Neuronal stem cell (in vitro differentiated cells): ENCODE measurements around the gene HDAC7.
A peak's percentile ranks its signal among the peaks of the same experiment; 100 is the strongest.

ENCODE experiments used
- DNase-seq: peaks from one replicate; pipeline ENCODE4 v3.0.0-alpha.2; 2013; ENCODE audit warnings: low spot score
- H2AFZ ChIP-seq: one replicate; pipeline ENCODE4 v1.6.1; 2013; ENCODE audit warnings: mild to moderate bottlenecking, low read length, inconsistent platforms
- H2AK5ac ChIP-seq: 2 replicates; pipeline ENCODE4 v1.6.1; 2013; ENCODE audit warnings: low read depth, mild to moderate bottlenecking, inconsistent platforms, low read length, moderate library complexity, mixed read lengths
- H2BK120ac ChIP-seq: 2 replicates; pipeline ENCODE4 v1.6.1; 2013; ENCODE audit warnings: low read depth, mild to moderate bottlenecking, inconsistent platforms, low read length, moderate library complexity, mixed read lengths
- H2BK12ac ChIP-seq: one replicate; pipeline ENCODE4 v1.6.1; 2013; ENCODE audit warnings: low read length, inconsistent platforms
- H2BK15ac ChIP-seq: 2 replicates; pipeline ENCODE4 v1.6.1; 2013; ENCODE audit warnings: mild to moderate bottlenecking, low read length, inconsistent platforms, mixed read lengths
- H2BK5ac ChIP-seq: one replicate; pipeline ENCODE4 v1.6.1; 2013; ENCODE audit warnings: inconsistent platforms, mild to moderate bottlenecking, low read length, moderate library complexity
- H3K14ac ChIP-seq: one replicate; pipeline ENCODE4 v1.6.1; 2013; ENCODE audit warnings: low read length, inconsistent platforms
- H3K18ac ChIP-seq: 2 replicates; pipeline ENCODE4 v1.6.1; 2013; ENCODE audit warnings: low read length, inconsistent platforms
- H3K23ac ChIP-seq: 2 replicates; pipeline ENCODE4 v1.6.1; 2013; ENCODE audit warnings: low read depth, mild to moderate bottlenecking, mixed read lengths, low read length, inconsistent platforms; ENCODE audit not compliant: poor library complexity
- H3K27ac ChIP-seq: replicated peaks from 3 replicates; pipeline ENCODE4 v1.5.1; 2013; ENCODE audit warnings: low read length, inconsistent platforms
- H3K27me3 ChIP-seq, 3 experiments: 2 replicates each; pipeline ENCODE4 v1.6.1; 2013; ENCODE audit warnings: low read length in 3 of 3, mild to moderate bottlenecking in 2 of 3, inconsistent platforms in 1 of 3, low read depth in 1 of 3, mixed read lengths in 1 of 3, moderate library complexity in 1 of 3; ENCODE audit not compliant: control insufficient read depth in 3 of 3, insufficient read depth in 3 of 3
- H3K36me3 ChIP-seq, 2 donors: replicated peaks in 1 of 2; 2 replicates each; pipeline ENCODE4 v1.6.1; 2013; ENCODE audit warnings: low read length in 2 of 2; ENCODE audit not compliant: control insufficient read depth in 2 of 2, insufficient read depth in 2 of 2
- H3K4ac ChIP-seq: 2 replicates; pipeline ENCODE4 v1.6.1; 2013; ENCODE audit warnings: inconsistent platforms, mild to moderate bottlenecking, low read length, moderate library complexity
- H3K4me1 ChIP-seq, 2 donors: 1 replicate in 1 of 2; 2 replicates in 1 of 2; pipeline ENCODE4 v1.6.1; 2013; ENCODE audit warnings: low read length in 2 of 2, low read depth in 1 of 2; ENCODE audit not compliant: control insufficient read depth in 2 of 2, insufficient read depth in 1 of 2
- H3K4me2 ChIP-seq: one replicate; pipeline ENCODE4 v1.6.1; 2013; ENCODE audit warnings: mild to moderate bottlenecking, low read length, inconsistent platforms; ENCODE audit not compliant: insufficient read depth, poor library complexity, severe bottlenecking
- H3K4me3 ChIP-seq, 2 donors: 2 replicates each; pipeline ENCODE4 v1.5.1; 2013; ENCODE audit warnings: low read length in 2 of 2, mild to moderate bottlenecking in 2 of 2, inconsistent platforms in 1 of 2, moderate library complexity in 1 of 2
- H3K79me1 ChIP-seq: one replicate; pipeline ENCODE4 v1.6.1; 2013; ENCODE audit warnings: low read depth, mild to moderate bottlenecking, inconsistent platforms, low read length, moderate library complexity
- H3K9ac ChIP-seq: one replicate; pipeline ENCODE4 v1.6.1; 2013; ENCODE audit warnings: mild to moderate bottlenecking, low read depth, low read length, inconsistent platforms; ENCODE audit not compliant: poor library complexity
- H3K9me3 ChIP-seq, 2 donors: replicated peaks in 1 of 2; 2 replicates each; pipeline versions ENCODE3 to v1.6.1; 2013; ENCODE audit warnings: low read length in 2 of 2, mild to moderate bottlenecking in 2 of 2, inconsistent platforms in 1 of 2, low read depth in 1 of 2, mixed read lengths in 1 of 2, moderate library complexity in 1 of 2; ENCODE audit not compliant: control insufficient read depth in 2 of 2, insufficient read depth in 1 of 2
- H4K8ac ChIP-seq: one replicate; pipeline ENCODE4 v1.6.1; 2013; ENCODE audit warnings: low read depth, mild to moderate bottlenecking, inconsistent platforms, low read length, moderate library complexity
- H4K91ac ChIP-seq: one replicate; pipeline ENCODE4 v1.6.1; 2013; ENCODE audit warnings: low read length, low read depth, mild to moderate bottlenecking, inconsistent platforms; ENCODE audit not compliant: poor library complexity
- WGBS, 2 donors: extraction: QIAGEN DNeasy Blood & Tissue Kit; methylation state at CpG; one replicate each; pipeline ENCODE4 v1.1.7; 2013; ENCODE audit warnings: missing lambda C conversion rate in 2 of 2, mixed read lengths in 1 of 2; ENCODE audit not compliant: insufficient read length in 2 of 2, insufficient replicate concordance in 1 of 2; ENCODE audit errors: extremely low coverage in 2 of 2; 5-methylcytosine and 5-hydroxymethylcytosine counted together

Gene HDAC7

GRCh38 chr12:47775100-47775911 lies 44.4 kb downstream of the HDAC7 start:
- Histone ChIP-seq H3K4me2 (no peak overlapping the region), H2BK15ac (no peak overlapping the region), H4K8ac (no peak overlapping the region), H2BK5ac (no peak overlapping the region), H2AK5ac (no peak overlapping the region), H3K27me3 (peaks cover 0 to 5% (median 0%) of the 10 kb centered on the region in 3 experiments), H3K9me3 (no peaks in the 10 kb centered on the region), H3K18ac (no peak overlapping the region), H3K14ac (no peak overlapping the region), H3K4ac (no peak overlapping the region), H2BK12ac (no peak overlapping the region), H3K4me3 (no peak overlapping the region), H3K79me1 (no peaks in the 10 kb centered on the region), H3K9ac (no peak overlapping the region), H4K91ac (no peak overlapping the region), H3K27ac (no peak overlapping the region), H2BK120ac (no peak overlapping the region), H3K4me1 (peaks cover 3 to 12% of the 10 kb centered on the region in 2 donors), H2AFZ (no peak overlapping the region), H3K36me3 (peaks cover 0 to 1% of the 10 kb centered on the region in 2 donors), H3K23ac (no peak overlapping the region)
- no peak for DNase-seq
- WGBS, 2 donors, result no CpG with 5 or more reads among the region's 10 CpGs

GRCh38 chr12:47774663-47775062 lies 45.0 kb downstream of the HDAC7 start:
- H3K9me3 ChIP-seq, result no peaks in the 10 kb centered on the region
- H3K18ac ChIP-seq, result no peak overlapping the region
- DNase-seq, result no peak
- peaks cover 0 to 5% (median 0%) of the 10 kb centered on the region in 3 experiments for H3K27me3 ChIP-seq
- H3K9ac ChIP-seq, result no peak overlapping the region
- H3K4ac ChIP-seq, result no peak overlapping the region
- H4K8ac ChIP-seq, result no peak overlapping the region
- no peak overlapping the region for H2BK12ac ChIP-seq
- no peak overlapping the region for H3K4me3 ChIP-seq
- no peak overlapping the region for H2AFZ ChIP-seq
- no peak overlapping the region for H2BK5ac ChIP-seq
- no peak overlapping the region for H2BK15ac ChIP-seq
- WGBS, 2 donors, result no CpG with 5 or more reads among the region's 7 CpGs
- no peak overlapping the region for H3K23ac ChIP-seq
- no peaks in the 10 kb centered on the region for H3K79me1 ChIP-seq
- no peak overlapping the region for H3K4me2 ChIP-seq
- H3K36me3 ChIP-seq, result no peaks in the 10 kb centered on the region
- H3K4me1 ChIP-seq, result peaks cover 7 to 11% of the 10 kb centered on the region in 2 donors
- H3K27ac ChIP-seq, result no peak overlapping the region
- no peak overlapping the region for H3K14ac ChIP-seq
- no peak overlapping the region for H2BK120ac ChIP-seq
- no peak overlapping the region for H4K91ac ChIP-seq
- H2AK5ac ChIP-seq, result no peak overlapping the region

- Histone ChIP-seq H3K79me1 (no peaks in the 10 kb centered on the region), H3K4me3 (peak overlapping the region; percentile 69 to 95), H3K9ac (peak overlapping the region; percentile 90), H3K4me2 (peak overlapping the region; percentile 89), H3K4ac (peak overlapping the region; percentile 72), H4K91ac (no peak overlapping the region), H3K4me1 (peaks cover 9% of the 10 kb centered on the region in 2 donors), H4K8ac (no peak overlapping the region), H3K9me3 (no peaks in the 10 kb centered on the region), H2BK120ac (no peak overlapping the region), H3K14ac (no peak overlapping the region), H3K18ac (peak overlapping the region; percentile 85), H3K27ac (no peak overlapping the region), H3K27me3 (peaks cover 0 to 5% (median 0%) of the 10 kb centered on the region in 3 experiments), H2BK5ac (no peak overlapping the region), H3K23ac (peak overlapping the region; percentile 56), H2BK15ac (no peak overlapping the region), H2BK12ac (peak overlapping the region; percentile 9), H2AK5ac (peak overlapping the region; percentile 57), H3K36me3 (no peaks in the 10 kb centered on the region), H2AFZ (peak overlapping the region; percentile 96)
- DNase-seq, result no peak
- WGBS, 2 donors, result no CpG with 5 or more reads among the region's 14 CpGs
Measured at GRCh38 chr12:47773858-47774580, 45.7 kb downstream of the HDAC7 start.
